GM21515 (cell line): ENCODE data around the gene UBTD2.
A peak's percentile ranks its signal among the peaks of the same experiment; 100 is the strongest.
"Not testable (repeated sequence)": the region's sequence is repeated elsewhere in the genome, so short reads cannot be mapped to it uniquely, and the experiment has no call there.

Experiments used
- ATAC-seq: cut with Tn5 transposase; IDR thresholded peaks from one replicate; pipeline ENCODE4 v1.9.1; 2021; ENCODE audit not compliant: unreplicated experiment

The UBTD2 gene

GRCh38 chr5:172252501-172252900 is 31.1 kb downstream of the UBTD2 start:
- no peak for ATAC-seq

- ATAC-seq: no peak
These were observed 32.1 kb downstream of the UBTD2 start for GRCh38 chr5:172251419-172251818.

GRCh38 chr5:172248637-172249036 is 34.9 kb downstream of the UBTD2 start:
- ATAC-seq: no peak

GRCh38 chr5:172245703-172246125 is 37.9 kb downstream of the UBTD2 start:
- no peak for ATAC-seq

GRCh38 chr5:172245046-172245445 is 38.5 kb downstream of the UBTD2 start:
- ATAC-seq: no peak

- no peak for ATAC-seq
These were observed 40.3 kb downstream of the UBTD2 start for GRCh38 chr5:172243302-172243701.

GRCh38 chr5:172238334-172238733 is 45.2 kb downstream of the UBTD2 start:
- no peak for ATAC-seq

- no peak for ATAC-seq
These were observed 47.5 kb downstream of the UBTD2 start for GRCh38 chr5:172235827-172236736.

- ATAC-seq: peak; percentile 65
These were observed 48.3 kb downstream of the UBTD2 start for GRCh38 chr5:172235132-172235780.

- ATAC-seq: no peak
These were observed 49.5 kb downstream of the UBTD2 start for GRCh38 chr5:172234031-172234430.

- no peak for ATAC-seq
These were observed 53.7 kb downstream of the UBTD2 start for GRCh38 chr5:172229904-172230303.

- ATAC-seq: no peak
These were observed 58.6 kb downstream of the UBTD2 start for GRCh38 chr5:172224996-172225395.

- ATAC-seq: peak; percentile 75
These were observed 59.4 kb downstream of the UBTD2 start for GRCh38 chr5:172223901-172224873.

GRCh38 chr5:172219296-172219695 is 64.3 kb downstream of the UBTD2 start:
- no peak for ATAC-seq

GRCh38 chr5:172216345-172216744 is 67.2 kb downstream of the UBTD2 start:
- no peak for ATAC-seq

GRCh38 chr5:172213126-172213525 is 70.4 kb downstream of the UBTD2 start:
- ATAC-seq: no peak

GRCh38 chr5:172211676-172212075 is 71.9 kb downstream of the UBTD2 start:
- ATAC-seq: no peak

GRCh38 chr5:172209714-172210113 is 73.8 kb downstream of the UBTD2 start:
- ATAC-seq: no peak

GRCh38 chr5:172207511-172207910 is 76.1 kb downstream of the UBTD2 start:
- no peak for ATAC-seq

- ATAC-seq: not testable (repeated sequence)
These were observed 77.6 kb downstream of the UBTD2 start for GRCh38 chr5:172205984-172206383.

- ATAC-seq: no peak
These were observed 83.1 kb downstream of the UBTD2 start for GRCh38 chr5:172200476-172200875.
